ENCODE results near the gene AGO4. TPM values are rescaled to one million over a fixed set of nuclear protein-coding genes. Genes with fewer than 3 reads are reported as not detected.
"Not testable (repeated sequence)": the region's sequence is repeated elsewhere in the genome, so short reads cannot be mapped to it uniquely, and the experiment has no call there.

AGO4 gene
- total RNA-seq, 1 donor from 2014 or later, result 16.5 TPM

GRCh38 chr1:35885961-35886558 lies 78.2 kb downstream of the AGO4 start:
- intact Hi-C loops (cut with DNase I), result loop anchor here (10.0 kb wide), 1 partner anchor 199 kb away; the partner anchor contains the start of genes ADPRS and TEKT2
- no peak for DNase-seq (ENCODE audit: missing footprints)
- ATAC-seq, result no peak

- DNase-seq (ENCODE audit: missing footprints), result no peak
- ATAC-seq, result no peak
- intact Hi-C loops (cut with DNase I), result loop anchor here (10.0 kb wide), 1 partner anchor 198 kb away; the partner anchor contains the start of genes ADPRS and TEKT2
Measured at GRCh38 chr1:35886577-35887431, 79.0 kb downstream of the AGO4 start.

- intact Hi-C loops (cut with DNase I), result loop anchor here (10.0 kb wide), 1 partner anchor 197 kb away; the partner anchor contains the start of genes ADPRS and TEKT2
- ATAC-seq (no peak), DNase-seq (ENCODE audit: missing footprints) (no peak)
Measured at GRCh38 chr1:35887508-35887907, 79.7 kb downstream of the AGO4 start.

GRCh38 chr1:35888255-35888654 lies 80.4 kb downstream of the AGO4 start:
- ATAC-seq (no peak), DNase-seq (ENCODE audit: missing footprints) (no peak)
- intact Hi-C loops (cut with DNase I), result loop anchor here (10.0 kb wide), 1 partner anchor 197 kb away; the partner anchor contains the start of genes ADPRS and TEKT2

DNA sequence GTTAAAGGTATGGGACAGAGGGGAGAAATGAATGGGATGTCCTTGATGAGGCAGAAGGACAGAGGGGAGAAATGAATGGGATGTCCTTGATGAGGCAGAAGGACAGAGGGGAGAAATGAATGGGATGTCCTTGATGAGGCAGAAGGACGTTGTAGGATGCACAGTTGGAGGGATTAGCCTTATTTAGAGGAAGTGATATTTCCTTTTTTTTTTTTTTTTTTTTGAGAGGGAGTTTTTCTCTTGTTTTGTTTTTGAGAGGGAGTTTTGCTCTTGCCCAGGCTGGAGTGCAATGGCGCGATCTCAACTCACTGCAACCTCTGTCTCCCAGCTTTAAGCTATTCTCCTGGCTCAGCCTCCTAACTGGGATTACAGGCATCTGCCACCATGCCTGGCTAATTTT lies 81.2 kb downstream of the AGO4 start:
- intact Hi-C loops (cut with DNase I), result loop anchor here (10.0 kb wide), 1 partner anchor 196 kb away; the partner anchor contains the start of genes ADPRS and TEKT2
- not testable (repeated sequence) for DNase-seq (ENCODE audit: missing footprints); ATAC-seq

GRCh38 chr1:35893051-35893879 lies 85.4 kb downstream of the AGO4 start:
- DNase-seq (ENCODE audit: missing footprints) (no peak), ATAC-seq (peak; percentile 55)
- intact Hi-C loops (cut with DNase I), result no loop called here

GRCh38 chr1:35894183-35894582 lies 86.4 kb downstream of the AGO4 start:
- intact Hi-C loops (cut with DNase I), result no loop called here
- DNase-seq (ENCODE audit: missing footprints) (peak; percentile 76), ATAC-seq (peak; percentile 41)

DNA sequence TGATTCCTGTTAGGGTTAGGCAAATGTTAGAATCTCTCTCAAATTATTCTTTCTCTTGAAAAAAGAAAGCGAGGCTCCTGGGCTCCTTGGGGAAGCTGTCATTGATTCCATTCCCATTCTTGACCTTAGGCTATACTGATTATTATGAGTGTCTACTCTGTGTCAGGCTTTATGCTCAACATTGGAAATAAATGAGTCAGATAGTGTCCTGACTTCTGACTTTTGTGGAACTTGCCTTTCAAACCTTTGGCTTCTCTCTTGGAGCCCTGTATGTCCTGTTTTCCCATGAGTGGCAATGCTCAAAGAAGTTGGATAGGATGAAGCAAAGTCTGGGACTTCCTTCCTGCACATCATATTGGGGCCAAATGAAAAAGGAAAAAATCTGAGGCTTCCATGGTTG lies 86.8 kb downstream of the AGO4 start:
- DNase-seq (ENCODE audit: missing footprints) (no peak), ATAC-seq (no peak)
- intact Hi-C loops (cut with DNase I), result no loop called here

- ATAC-seq (no peak), DNase-seq (ENCODE audit: missing footprints) (no peak)
- intact Hi-C loops (cut with DNase I), result no loop called here
Measured at GRCh38 chr1:35899941-35900340, 92.1 kb downstream of the AGO4 start.

DNA sequence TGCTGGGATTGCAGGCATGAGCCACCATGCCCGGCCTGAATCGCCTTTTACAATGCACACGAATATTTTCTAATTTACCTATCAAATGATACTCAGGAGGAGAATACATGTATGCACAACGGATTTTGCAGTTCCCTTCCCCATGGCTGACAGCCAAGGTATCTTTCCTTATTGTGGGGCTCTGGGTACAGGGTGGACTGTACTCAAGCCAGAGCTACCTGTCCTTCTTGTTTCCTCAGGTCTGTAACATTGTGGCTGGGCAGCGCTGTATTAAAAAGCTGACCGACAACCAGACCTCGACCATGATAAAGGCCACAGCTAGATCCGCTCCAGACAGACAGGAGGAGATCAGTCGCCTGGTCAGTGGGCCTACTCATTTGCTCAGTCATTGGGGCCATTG lies 93.4 kb downstream of the AGO4 start:
- intact Hi-C loops (cut with DNase I), result no loop called here
- DNase-seq (ENCODE audit: missing footprints) (no peak), ATAC-seq (no peak)

- DNase-seq (ENCODE audit: missing footprints) (no peak), ATAC-seq (peak; percentile 39)
- intact Hi-C loops (cut with DNase I), result no loop called here
Measured at GRCh38 chr1:35902671-35903070, 94.9 kb downstream of the AGO4 start.

Other genes starting within 250 kb of the AGO4 start
- gene TFAP2E, start 234.7 kb upstream of the AGO4 start, total RNA-seq, result not detected
- gene PSMB2, start 166.5 kb upstream of the AGO4 start, total RNA-seq, result 38.1 TPM
- 9.8 TPM for gene C1orf216, start 89.1 kb upstream of the AGO4 start, total RNA-seq
- gene CLSPN, start 38.0 kb upstream of the AGO4 start, total RNA-seq, result 0.95 TPM
- 17.5 TPM for gene AGO1, start 75.2 kb downstream of the AGO4 start, total RNA-seq
- gene AGO3, start 123.1 kb downstream of the AGO4 start, total RNA-seq, result 12.0 TPM